EH (cell line): ENCODE data around the gene CUTC.
"Not testable (repeated sequence)": the region's sequence is repeated elsewhere in the genome, so short reads cannot be mapped to it uniquely, and the experiment has no call there.

Experiments used
- DNase-seq: peaks from one replicate; pipeline ENCODE4 v3.0.0-alpha.2; 2015; ENCODE audit warnings: low read depth

CUTC gene

DNA sequence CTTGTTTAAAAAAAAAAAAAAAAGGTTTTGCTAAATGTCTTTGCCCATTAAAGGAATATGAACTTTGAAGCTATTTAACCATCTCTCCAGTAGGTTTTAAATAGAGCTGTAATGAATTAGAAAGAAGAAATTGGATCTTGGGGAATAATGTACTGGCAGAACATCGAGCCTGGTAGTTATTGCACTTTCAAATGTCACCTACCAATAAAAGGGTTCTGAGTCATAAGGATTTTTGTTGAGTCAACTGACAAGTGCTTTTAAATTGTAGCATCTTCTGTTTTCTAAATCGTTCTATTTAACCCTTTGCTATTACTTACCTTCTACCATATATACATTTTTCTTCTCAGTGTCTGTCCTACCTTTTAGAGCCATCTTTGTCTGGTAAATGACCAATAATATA is 10.7 kb downstream of the CUTC start:
- peak; percentile 77 for DNase-seq

DNA sequence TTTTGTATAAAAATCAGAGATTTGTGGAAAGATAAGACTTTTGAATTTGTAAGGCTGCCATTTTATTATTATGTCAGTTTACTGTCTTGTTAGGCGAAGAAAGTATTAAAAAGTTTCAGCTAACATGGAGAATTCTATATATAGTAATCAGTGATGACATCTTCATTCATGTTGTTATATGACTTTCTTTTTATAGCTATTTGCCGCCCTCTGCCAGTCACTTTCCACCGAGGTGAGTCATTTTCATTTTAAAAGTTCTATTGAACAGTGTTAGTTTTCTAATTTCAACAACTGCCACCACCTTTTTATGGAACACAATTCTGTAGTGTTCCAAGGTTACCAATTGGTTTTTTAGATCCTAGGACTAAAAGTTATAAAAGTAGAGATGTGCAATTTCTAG is 11.8 kb downstream of the CUTC start:
- DNase-seq = peak; percentile 43

DNA sequence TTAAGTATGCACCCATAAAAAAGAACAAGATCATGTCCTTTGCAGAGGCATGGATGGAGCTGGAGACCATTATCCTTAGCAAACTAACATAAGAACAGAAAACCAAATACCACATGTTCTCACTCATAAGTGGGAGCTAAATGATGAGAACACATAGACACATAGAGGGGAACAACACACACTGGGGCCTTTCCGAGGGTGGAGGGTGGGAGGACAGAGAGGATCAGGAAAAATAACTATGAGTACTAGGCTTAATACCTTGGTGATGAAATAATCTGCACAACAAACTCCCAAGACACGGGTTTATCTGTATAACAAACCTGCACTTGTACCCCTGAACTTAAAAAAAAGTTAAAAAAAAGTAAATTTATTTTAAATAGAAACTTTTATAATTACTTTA is 14.1 kb downstream of the CUTC start:
- DNase-seq = not testable (repeated sequence)

DNA sequence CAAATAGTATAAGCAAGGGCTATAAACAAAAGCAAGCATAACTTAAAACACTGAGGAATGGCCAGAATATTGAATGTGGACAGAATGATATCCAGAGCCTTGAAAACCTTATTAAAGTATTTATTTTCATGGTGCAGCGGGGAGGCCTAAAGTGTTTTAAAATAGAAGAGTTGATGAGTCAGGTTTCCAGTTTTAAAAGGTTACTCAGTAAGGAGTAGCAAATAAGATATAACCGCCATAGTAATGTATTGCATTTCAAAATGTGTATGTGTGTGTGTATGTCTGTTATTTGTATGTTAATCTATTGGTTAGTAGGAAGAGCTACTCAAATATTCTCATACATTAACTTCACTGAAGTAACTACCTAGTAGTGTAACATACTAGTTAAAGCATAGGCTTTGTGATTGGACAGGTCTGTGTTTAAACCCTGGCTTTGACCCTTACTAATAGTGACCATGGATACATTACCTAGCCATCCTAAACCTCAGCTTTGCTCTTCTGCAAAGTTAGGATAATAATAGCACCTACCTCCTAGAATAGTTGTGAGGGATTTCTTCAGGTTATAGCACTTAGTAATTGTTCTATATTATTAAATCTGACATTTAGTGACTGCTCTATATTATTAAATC is 16.9 kb downstream of the CUTC start:
- DNase-seq = no peak

DNA sequence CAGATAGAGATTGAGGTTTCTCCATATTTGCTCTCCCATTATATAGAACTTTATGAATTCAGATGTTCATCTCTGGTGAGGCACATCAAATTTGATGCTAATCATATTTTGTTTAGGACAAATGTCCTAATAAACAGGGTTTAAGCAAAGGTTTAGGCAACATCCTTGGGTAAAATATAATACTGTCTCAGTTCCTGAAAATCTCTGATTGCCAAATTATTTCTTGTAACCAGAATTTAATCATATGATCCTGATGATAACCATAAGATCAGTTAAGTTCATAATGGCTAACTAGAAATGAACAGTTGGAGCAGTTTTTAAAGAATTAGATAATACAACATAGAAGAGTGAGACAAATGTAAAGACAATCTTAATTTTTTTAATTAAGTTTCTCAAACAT is 18.6 kb downstream of the CUTC start:
- no peak for DNase-seq

DNA sequence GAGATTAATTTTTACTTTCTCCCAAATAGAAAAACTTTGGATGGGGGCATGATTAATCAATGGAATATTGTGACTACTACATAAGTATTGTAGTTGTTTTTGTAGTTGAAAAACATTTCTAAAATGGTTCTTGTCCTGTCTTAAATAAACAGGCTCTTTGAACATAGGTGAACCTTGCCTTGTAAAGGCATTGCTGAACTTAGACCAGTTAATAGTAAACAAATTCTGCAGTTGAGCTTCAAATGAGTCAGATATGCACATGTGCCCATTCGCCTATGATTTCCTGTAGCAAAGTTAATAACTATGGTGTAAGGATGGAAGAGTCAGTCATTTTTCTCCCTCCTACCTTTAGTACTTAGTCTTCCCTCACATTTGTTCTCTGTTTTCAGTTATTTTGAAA is 22.6 kb downstream of the CUTC start:
- DNase-seq = no peak

DNA sequence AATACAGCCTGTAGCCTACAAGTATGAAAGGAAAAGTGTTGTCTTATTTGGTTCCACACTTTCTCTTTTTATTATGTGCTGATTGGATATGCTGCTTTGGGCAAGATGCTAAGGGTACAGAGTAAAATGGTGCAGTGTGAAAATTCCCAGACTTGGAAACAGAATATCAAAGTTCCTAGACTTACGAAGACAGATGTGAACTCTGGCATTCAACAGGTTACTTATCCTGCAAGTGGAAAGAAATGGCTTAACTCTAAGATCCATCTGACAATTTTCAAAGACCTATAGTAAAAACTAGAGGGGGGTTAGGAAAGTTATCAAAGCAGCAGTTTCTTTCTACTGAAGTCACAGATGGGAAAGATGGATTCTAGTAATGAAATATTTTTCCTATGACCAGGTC is 24.1 kb downstream of the CUTC start:
- no peak for DNase-seq

DNA sequence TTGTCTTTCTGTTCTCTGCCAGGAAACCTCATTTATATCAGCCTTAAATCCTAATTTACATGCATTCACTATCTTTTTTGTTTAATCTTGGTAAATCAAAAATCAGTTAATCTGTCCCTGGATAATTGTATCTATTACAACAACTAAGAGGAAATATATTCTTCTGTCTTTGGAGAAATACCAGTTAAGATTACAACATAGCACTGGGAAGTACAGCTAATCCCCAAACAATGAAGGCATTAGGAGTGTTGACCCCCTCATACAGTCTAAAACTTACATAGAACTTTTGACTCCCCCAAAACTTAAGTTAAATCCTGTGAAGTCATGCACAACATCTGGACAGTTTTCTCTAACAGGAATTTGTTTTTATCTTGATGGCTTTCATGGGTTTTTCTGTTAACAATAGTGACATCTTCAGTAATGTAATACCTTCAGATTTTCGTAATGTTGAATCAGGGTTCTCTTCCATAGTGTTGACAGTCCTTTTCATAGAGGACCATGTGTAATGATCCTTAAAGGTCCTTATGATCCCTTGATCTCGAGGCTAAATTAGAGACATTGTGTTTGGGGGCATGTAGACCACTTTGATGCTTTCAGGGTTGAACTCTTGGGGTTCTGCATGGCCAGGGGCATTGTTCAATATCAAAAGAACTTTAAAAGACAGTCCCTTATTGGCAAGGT is 26.3 kb downstream of the CUTC start:
- no peak for DNase-seq

DNA sequence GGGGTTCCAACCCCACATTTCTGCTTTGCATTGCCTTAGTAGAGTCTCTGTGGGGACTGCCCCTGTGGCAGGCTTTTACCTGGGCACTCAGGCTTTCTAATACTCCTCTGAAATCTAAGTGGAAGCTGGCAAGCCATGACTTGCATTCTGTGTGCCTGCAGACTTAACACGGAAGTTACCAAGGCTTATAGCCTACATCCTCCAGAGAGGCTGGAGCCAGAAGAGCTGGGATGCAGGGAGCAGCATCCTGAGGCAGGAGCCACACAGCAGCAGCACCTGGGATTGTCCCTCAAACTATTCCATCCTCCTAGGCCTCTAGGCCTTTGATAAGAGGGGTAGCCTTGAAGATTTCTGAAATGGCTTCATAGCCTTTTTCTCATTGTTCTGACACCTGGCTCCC is 28.3 kb downstream of the CUTC start:
- DNase-seq = no peak

DNA sequence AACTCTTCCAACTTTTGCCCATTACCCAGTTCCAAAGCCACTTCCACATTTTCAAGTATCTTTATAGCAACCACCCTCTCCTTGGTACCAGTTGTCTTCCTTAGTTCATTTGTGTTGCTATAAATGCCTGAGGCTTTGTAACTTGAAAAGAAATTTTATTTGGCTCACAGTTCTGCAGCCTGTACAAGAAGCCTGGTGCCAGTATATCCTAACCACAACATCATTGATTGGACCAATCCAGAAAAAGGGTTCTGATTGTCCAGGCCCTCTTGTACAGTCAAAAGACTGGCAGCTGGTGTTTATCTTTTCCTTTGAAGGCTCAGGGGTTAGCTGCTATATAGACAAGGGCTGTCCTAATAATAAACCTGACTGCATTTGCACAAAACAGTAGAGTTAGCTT is 29.3 kb downstream of the CUTC start:
- DNase-seq = peak; percentile 16

DNA sequence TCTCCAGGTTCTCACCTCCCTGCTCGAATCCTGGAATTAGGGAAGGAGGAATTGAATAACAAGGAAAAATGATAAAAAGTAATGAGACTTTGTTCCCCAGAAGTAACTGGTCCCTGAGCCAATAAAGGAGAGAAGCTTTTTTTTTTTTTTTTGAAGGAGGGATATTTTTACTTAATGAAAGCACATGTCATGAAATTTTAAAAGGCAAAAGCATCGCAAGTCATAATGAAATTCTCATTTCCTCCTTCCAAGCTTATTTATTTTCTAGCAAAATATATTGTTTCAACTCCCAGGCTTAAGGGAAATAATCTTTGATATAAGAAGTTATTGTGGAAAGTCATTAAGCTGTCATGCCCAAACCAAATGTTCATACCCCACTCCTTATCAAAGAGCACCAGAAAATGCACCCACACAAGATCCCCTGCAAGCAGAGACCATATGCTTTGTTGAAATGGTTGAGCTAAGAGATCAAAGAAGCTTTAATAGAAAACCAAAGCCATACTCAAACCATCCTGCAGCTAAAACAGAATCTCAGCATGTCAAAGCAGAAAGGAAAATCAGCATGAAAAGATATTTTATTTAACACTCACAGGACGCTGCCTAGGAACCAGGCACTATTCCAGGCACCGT is 33.8 kb downstream of the CUTC start:
- no peak for DNase-seq

DNA sequence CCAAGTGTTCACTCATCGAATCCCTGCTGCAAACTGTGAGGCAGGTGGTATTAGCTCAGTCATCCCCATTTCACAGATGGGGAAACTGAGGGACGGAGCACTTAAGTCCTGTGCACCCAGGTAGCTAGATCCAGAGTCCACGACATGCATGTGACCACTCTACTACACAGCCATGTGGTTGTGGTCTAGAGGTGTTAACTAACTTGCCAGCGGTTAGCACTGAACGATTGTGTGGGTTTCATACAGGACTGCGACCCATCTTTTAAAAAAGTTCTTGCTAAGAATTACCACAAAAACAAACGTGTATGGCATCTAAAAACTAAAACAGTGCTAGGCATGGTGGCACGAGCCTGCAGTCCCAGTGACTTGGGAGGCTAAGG is 34.3 kb downstream of the CUTC start:
- no peak for DNase-seq

DNA sequence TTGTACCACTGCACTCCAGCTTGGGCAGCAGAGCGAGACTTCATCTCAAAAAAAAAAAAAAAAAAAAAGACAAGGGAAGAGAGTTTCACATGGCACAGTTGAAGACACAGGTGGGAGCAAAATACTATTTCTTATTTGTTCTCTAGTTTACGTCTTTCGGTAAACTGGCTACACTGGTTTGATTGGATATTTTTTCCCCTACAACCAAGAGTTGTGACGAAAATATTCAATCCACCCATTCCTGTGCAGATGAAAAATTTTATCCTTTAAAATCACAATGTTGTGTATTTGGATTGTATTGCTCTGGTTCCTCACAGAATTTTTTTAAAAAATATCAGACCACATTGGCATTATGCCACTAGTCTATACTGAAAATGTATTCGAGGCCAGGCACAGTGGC is 35.9 kb downstream of the CUTC start:
- no peak for DNase-seq

DNA sequence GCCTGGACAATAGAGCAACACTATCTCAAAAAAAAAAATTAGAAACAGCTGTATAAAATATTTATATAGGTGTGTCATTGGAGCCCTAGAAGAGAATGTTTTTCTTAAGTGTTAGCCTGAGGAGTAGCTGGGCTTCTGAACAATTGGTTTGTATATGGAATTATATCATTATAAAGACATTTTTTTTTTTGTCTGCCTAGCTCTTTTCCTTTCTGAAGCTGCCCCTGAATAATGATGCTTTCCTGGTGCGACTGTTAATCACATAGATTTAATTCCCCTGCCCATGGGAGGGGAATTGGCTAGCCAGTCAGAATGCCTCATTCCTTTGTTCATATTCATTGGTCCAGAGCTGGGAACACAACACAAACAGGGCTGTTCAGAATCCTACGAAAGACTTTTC is 36.5 kb downstream of the CUTC start:
- DNase-seq = peak; percentile 45

DNA sequence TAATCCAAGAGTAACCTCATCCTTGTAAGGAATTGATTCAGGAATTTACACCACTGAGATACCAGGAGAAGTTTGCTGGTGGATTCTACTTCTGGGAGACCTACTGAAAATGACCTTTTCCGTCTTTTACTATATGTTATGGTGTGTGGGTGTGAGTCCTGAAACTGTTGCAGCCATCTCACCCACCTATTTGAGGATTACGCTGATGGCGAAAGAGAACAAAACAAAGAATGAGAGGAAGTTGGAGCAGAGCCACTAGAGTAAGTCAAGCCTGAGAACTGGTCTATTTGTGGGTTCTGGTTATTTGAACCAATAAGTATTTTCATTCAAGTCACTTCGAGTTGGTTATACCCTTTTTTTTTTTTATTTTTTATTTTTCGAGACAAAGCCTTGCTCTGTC is 37.7 kb downstream of the CUTC start:
- DNase-seq = peak; percentile 9

DNA sequence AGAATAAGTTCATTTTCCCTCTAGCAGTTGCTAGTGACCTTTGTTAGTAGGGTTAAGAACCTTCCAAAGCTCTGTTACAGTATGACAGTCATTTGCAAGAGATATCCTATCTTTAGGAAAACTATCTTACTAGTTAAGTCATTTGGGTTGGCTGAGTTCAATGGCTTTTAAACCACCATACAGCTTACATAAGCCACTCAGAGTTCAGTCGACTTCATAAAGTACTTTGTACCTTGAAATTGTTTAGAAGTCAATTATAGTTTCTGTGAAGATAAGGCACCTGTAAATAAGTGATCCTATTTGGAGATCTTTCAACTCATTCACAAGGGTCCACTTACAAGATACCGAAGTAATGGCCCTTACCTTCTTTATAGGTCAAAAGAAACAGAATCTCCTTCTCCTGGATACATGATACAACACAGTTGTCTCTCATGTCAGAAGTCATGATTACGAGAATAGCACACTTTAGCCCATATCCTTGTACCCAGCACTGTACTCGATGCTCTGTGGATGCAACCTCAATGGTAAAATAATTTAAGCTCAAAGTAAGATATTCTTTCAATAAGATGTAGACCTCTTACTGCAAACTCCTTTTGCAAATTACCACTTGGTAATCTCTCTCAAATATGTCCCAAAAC is 38.5 kb downstream of the CUTC start:
- no peak for DNase-seq

DNA sequence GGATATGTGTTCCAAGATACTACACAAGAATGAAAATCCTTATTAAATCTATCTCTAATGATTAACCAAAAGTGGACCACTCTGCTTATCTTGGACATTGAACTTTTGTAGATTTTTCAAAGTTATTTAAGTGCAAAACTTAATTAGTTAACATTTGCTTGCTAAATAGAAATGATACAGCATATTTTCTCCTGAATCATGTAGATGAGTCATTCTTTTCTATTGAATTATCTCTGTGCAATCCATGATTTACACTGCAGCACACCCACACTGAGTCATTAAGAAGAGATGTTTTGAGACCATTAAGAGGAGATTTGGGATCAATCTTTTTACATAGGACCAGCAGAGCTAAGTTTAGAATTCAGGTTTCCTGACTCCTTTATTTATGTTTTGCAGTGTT is 43.8 kb downstream of the CUTC start:
- DNase-seq = peak; percentile 92

DNA sequence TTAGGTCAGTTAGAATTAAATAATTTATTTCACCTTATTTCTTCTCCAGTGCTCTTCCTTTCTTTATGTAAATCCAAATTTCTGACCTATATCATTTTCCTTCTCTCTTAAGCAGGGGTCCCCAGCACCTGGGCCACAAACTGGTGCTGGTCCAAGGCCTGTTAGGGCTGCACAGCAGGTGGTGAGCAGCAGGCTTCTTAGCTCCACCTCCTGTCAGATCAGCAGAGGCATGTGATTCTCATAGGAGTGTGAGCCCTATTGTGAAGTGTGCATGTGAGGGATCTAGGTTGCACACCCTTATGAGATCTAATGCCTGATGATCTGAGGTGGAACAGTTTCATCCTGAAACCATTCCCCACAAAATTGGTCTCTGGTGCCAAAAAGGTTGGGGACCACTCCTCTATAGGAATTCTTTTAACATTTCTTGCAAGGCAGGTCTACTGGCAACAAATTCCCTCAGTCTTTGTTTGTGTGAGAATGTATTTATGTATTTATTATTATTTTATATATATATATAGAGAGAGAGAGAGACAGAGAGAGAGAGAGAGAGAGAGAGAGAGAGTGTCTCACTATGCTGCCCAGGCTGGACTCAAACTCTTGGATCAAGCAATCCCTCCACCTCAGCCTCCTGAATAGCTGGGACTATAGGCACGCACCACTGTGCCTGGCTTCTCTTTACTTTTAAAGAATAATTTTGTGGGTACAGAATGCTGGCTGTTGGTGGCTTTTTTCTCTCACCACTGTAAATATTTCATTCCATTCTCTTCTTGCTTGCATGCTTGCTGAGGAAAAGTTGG is 46.1 kb downstream of the CUTC start:
- no peak for DNase-seq

DNA sequence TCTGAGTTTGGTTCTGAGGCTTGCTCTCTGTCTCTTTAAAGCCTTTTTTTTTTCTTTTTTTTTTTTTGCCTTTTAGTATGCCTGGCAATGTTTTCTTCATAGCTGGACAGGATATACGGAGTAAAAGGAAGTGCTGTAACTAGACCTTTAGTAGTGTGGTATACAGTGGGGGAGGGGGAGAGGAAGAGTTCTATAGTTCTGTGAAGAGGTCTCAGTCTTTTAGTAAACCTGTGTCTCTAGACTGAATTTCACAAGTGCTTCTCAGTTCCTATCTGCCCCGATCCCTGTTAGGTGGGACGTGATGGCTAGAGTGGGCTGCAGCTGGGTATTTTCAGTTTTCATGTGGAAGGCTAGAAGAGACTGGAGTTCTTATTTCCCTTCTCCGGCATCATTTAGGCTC is 47.3 kb downstream of the CUTC start:
- peak; percentile 85 for DNase-seq

DNA sequence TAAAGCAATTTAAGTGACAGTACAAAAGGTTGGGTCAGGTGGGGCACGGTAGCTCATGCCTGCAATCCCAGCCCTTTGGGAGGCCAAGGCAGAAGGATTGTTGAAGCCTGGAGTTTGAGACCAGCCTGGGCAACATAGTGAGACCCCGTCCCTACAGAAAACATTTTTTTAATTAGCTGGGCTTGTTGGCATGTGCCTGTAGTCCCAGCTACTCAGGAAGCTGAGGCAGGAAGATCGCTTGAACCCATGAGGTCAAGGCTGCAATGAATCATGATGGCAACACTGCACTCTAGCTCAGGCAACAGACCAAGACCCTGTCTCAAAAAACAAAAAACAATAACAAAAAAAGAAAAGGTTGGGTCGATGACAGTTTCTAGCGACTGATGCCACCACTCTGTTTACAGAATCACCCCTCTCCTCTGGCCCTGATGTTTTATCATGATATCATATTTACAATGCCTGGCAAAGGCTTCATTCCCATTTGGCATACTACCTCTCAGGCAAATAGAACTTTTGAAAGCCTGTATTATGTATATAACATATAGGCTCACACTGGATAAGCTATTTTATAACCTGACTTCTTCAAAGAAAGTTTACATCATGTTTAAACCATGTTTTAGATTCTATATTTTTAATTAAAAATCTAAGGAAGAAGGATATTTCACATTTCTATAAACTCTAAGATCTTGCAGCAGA is 49.8 kb downstream of the CUTC start:
- DNase-seq = no peak

DNA sequence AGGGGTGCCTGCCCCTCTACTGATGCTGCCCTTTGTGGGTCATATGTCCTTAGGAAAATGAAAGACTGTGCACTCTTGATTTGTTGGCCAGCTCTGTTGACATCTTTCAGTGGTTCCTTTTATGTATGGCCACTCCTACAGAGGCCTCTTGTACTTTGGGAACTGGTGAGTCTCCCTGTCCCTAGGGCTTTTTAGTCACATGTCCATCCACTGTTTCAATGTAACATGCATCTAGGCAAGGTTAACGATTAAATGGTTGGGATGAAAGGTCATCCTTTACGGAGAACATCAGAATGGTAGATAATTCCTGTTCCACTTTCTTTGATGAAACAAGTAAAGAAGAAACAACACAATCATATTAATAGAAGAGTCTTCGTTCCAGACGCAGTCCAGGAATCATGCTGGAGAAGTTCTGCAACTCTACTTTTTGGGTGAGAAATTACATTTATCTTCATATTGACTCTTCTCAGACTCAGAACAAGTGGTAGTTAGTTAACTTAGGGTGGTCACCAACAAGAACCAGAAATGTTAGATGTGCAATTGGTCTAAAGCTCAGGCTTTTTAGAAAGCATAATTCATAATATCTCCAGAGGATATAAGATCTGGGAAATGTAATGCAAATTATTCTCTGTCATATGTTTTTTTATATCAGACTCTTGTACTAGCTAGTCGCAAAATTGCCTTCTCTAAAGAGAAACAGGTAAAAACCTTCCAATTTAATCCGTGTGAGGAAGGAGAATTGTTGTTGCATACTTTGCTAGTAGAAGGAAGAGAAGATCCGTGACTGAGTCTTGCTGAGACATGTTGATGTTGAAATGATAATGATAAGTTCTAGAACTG is 50.6 kb downstream of the CUTC start, which contains the start of gene ABCC2:
Gene ABCC2, plus strand, starts transcription at position 194 of the 840 bp plus-strand sequence. Its CDS starts 205 bp downstream, at position 399.
- no peak for DNase-seq
